ENCODE results near the gene TXNDC2.
"Not testable (repeated sequence)": the region's sequence is repeated elsewhere in the genome, so short reads cannot be mapped to it uniquely, and the experiment has no call there.

The TXNDC2 gene

DNA sequence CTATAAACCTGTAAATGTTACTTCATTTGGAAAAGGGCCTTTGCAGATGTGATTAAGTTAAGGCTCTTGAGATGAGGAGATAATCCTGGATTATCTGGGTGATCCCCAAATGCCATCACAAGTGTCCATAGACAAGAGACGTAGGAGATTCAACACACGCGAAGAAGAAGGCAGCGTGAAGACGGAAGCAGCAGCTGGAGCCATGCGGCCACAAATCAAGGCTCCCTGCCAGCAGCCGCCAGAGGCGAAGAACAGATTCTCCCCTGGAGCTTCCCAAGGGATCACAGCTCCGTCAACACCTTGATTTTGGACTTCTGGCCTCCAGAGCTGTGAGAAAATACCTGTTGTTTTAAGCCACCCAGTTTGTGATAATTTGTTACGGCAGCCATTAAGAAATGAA lies 17.1 kb downstream of the TXNDC2 start:
- no peak for DNase-seq (ENCODE audit: low read depth, low spot score)
- H3K4me3 ChIP-seq (ENCODE audit: low read length), result no peak overlapping the region

GRCh38 chr18:9905401-9905922 lies 19.7 kb downstream of the TXNDC2 start:
- DNase-seq (ENCODE audit: low read depth, low spot score), result no peak
- no peak overlapping the region for H3K4me3 ChIP-seq (ENCODE audit: low read length)

GRCh38 chr18:9906481-9906880 lies 20.7 kb downstream of the TXNDC2 start:
- DNase-seq (ENCODE audit: low read depth, low spot score), result no peak
- no peak overlapping the region for H3K4me3 ChIP-seq (ENCODE audit: low read length)

- no peak for DNase-seq (ENCODE audit: low read depth, low spot score)
- no peak overlapping the region for H3K4me3 ChIP-seq (ENCODE audit: low read length)
Measured at GRCh38 chr18:9907867-9908266, 22.1 kb downstream of the TXNDC2 start.

DNA sequence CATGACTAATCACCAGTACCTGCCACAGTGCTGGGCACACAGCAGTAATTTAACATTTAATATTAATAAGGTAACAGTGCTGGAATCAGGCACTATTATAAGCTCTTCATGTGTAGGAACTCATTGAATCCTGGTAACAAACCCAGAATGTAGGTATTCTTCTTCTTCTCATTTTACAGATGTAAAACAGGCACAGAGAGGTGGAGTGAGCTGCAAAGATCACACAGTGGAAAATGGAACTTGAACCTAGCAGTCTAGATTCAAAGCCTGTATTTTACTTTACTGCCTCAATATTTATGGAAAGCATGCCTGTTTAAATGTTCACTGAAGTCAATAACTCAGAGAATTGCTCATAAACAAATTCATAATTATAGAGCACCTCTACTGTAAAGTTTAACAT lies 24.3 kb downstream of the TXNDC2 start:
- H3K4me3 ChIP-seq (ENCODE audit: low read length), result no peak overlapping the region
- DNase-seq (ENCODE audit: low read depth, low spot score), result no peak

- no peak for DNase-seq (ENCODE audit: low read depth, low spot score)
- no peak overlapping the region for H3K4me3 ChIP-seq (ENCODE audit: low read length)
Measured at GRCh38 chr18:9910661-9911060, 24.9 kb downstream of the TXNDC2 start.

GRCh38 chr18:9911226-9911625 lies 25.5 kb downstream of the TXNDC2 start:
- no peak for DNase-seq (ENCODE audit: low read depth, low spot score)

DNA sequence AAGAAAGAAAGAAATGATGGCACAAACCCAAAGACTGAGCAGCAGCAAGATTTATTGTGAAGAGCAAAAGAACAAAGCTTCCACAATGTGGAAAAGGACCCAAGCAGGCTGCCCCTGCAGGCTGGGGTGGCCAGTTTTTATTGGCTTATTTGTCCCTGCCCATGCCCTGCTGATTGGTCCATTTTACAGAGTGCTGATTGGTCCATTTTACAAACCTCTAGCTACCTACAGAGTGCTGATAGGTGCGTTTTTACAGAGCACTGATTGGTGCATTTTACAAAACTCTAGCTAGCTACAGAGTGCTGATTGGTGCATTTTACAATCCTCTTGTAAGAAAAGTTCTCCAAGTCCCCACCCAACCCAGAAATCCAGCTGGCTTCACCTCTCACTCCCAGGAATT lies 26.5 kb downstream of the TXNDC2 start:
- not testable (repeated sequence) for DNase-seq (ENCODE audit: low read depth, low spot score); H3K4me3 ChIP-seq (ENCODE audit: low read length)

More at GRCh38 chr18:9911226-9911625, 25.5 kb downstream of the TXNDC2 start:
- no peak overlapping the region for H3K4me3 ChIP-seq (ENCODE audit: low read length)

GRCh38 chr18:9913151-9913525 lies 27.4 kb downstream of the TXNDC2 start:
- H3K4me3 ChIP-seq (ENCODE audit: low read length), result peak overlapping the region; percentile 78
- DNase-seq (ENCODE audit: low read depth, low spot score), result no peak

GRCh38 chr18:9913526-9914333 lies 28.0 kb downstream of the TXNDC2 start, which contains the start of gene VAPA:
Gene VAPA, plus strand, starts transcription at chr18:9914016. Its CDS starts 241 bp downstream, at chr18:9914257.
- peak; percentile 92 for DNase-seq (ENCODE audit: low read depth, low spot score)
- H3K4me3 ChIP-seq (ENCODE audit: low read length), result peak within 1 kb of the TSS; percentile 78

- H3K4me3 ChIP-seq (ENCODE audit: low read length), result peak overlapping the region; percentile 78
- DNase-seq (ENCODE audit: low read depth, low spot score), result no peak
Measured at GRCh38 chr18:9914334-9914583, 28.5 kb downstream of the TXNDC2 start.

DNA sequence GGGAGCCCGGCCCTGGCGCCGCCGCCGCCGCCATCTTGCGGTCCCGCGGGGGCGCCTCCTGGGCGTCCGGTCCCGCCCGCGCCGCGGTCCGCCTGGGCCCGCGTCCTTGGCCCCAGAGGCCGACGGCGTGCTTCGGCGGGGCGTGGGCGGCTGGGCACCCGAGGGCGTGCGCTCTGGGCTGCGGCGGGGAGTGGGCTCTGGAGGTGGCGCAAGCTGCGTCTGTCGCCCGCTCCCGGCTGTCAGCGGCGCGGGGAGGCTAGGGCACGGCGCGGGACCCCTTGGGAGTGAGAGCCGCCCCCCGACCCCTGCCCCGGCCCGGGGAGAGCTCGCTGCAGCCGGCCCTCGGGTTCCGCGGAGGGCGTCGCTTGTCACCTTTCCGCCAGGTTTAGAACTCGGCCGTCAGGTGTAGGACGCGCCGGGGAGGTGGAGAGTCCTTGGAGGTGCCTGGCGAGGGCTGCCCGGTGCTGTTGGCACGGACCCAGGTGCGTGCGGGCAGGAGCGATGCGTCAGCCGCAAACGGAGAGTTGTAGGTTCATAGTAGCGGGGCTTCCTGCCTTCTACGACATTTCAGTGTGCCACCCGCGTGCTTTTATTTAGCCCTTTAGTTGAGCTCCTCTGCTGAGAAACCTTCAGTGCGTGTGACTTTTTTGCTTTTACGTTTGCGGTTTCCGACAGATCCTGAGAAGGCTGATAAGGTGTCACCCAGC lies 29.0 kb downstream of the TXNDC2 start:
- peak overlapping the region; percentile 78 for H3K4me3 ChIP-seq (ENCODE audit: low read length)
- peak; percentile 94 for DNase-seq (ENCODE audit: low read depth, low spot score)

DNA sequence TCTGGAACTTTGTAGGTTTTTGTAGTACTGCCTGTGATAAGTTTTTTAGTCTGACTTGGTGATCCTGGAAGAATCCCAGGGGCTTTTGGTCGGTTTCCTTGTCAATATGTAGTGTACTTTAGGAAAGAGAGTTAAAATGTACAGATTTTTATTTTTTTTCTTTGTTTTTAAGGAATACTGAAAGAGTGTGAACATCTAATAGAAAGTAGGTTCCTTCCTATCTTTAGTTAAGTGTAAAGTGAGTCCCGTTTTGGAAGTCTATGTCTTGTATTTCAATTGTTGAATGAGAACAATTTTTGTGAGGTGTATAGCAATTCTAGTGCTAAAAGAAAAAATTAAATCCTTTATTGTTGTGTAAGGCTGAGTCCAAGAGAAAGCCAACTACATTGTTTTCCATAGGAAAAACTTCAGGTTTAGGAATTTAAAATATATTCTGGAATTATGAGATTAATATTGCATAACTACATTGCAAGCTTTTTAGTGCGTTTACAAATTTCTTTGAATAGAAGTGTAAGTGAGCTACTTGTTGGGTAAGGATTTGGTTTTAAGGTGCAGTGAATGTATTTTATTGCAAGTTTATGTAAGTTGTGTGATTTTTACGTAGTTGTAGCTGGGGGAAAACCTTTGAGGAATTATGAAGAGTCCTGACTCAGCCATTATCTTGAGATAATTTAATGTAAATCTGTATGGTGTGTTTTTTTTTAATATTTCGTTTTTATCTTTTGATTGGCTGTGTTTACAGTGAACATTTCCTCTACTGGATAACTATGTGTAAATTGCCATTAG lies 29.7 kb downstream of the TXNDC2 start:
- no peak for DNase-seq (ENCODE audit: low read depth, low spot score)
- peak overlapping the region; percentile 78 for H3K4me3 ChIP-seq (ENCODE audit: low read length)

DNA sequence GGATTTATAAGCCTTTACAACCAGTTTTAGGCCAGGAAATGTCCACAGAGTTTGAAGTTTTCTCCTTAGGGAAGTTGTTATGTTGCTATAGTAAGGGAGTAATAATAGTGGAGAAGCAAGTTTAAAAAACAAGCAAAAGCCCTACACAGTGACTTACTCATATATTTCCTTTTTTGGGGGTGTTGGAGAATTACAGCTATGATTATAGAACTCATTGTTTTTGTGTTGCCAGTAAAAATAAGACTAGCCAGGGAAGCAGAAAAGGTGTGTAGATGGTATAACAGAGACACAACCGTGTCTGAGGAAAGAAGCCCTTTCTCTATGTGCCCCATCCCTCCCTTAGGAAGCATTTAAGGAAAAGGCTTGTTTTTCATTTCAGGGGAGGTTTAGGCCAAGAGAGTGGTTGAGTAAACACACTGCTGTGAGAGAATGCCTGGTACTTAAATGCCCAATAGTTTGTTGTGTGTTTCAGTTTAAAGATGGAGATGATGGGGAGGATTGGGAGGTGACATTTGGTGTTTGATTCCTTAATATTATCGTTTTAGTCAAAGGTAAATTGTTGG lies 30.4 kb downstream of the TXNDC2 start:
- peak overlapping the region; percentile 78 for H3K4me3 ChIP-seq (ENCODE audit: low read length)
- no peak for DNase-seq (ENCODE audit: low read depth, low spot score)

- no peak overlapping the region for H3K4me3 ChIP-seq (ENCODE audit: low read length)
- DNase-seq (ENCODE audit: low read depth, low spot score), result no peak
Measured at GRCh38 chr18:9916808-9917207, 31.0 kb downstream of the TXNDC2 start.

DNA sequence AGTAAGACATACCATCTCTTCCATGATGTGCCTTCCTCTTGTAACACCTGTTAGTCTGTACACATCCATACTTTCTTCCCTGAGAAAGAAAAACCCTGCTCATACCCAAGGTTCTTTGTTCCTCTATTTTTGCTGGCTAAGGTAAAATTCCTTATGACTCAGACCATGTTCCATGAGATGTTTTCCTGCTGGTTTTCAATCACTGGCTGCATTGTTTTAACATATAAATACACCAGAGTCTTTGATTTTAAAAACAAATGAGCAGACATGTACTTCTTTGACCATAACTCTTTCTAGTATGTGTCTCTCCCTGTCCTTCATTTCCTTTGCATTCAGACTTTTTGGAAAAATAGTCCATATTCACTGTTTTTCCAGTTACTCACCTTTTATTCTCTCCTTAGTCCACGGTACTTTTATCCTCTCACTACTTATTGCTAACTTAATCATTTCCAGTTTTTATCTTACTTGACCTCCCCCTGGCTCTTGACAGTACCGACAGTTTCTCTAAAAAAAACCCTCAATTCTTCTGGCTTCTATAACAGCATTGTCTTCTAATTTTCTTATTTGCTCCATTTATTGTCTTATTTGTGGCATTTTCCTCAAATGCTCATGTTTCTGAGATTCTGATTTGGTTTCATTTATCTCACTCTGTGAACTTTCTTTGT lies 32.4 kb downstream of the TXNDC2 start:
- DNase-seq (ENCODE audit: low read depth, low spot score), result no peak
- H3K4me3 ChIP-seq (ENCODE audit: low read length), result no peak overlapping the region

DNA sequence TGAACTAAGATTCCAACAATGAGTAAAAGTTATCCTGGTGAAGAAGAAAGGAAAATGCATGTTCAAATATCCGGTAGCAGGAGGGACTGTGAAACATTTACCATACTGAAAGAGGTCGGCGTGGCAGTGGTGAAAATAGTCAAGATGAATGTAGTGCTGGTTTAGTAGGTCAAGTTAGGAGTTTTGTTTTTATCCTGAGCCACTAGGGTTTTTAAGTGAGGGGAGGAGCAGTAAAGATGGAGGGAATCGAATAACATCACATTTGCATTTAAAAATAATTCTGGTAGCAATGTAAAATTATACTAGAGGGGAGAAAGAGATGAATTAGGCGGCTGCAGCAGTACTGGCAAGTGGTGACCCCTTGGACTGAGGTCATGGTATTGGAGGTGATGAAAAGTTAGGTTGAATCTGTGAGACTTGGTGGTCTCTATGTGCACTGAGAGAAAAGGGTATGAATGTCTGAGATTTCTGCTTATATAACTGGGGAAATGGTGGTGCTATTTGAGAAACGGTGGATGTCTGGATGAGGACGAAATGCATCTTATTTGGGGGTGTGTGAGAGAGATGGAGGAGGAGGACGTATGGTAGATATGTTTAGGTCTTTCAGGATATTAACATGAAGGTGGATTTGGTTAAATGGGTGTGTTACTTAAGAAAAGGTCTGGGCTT lies 33.9 kb downstream of the TXNDC2 start:
- H3K4me3 ChIP-seq (ENCODE audit: low read length), result no peak overlapping the region
- DNase-seq (ENCODE audit: low read depth, low spot score), result no peak

- no peak overlapping the region for H3K4me3 ChIP-seq (ENCODE audit: low read length)
- DNase-seq (ENCODE audit: low read depth, low spot score), result no peak
Measured at GRCh38 chr18:9922592-9923311, 37.0 kb downstream of the TXNDC2 start.

All from Jurkat, Clone E6-1 (cell line).